Naive thymus-derived CD4-positive, alpha-beta T cell (primary cell): Measurements from ENCODE around the gene CLBA1. TPM values are rescaled to one million over a fixed set of nuclear protein-coding genes. Genes with fewer than 3 reads are reported as not detected.

Experiments
- ATAC-seq: fragments of 150-1000 bp; cut with Tn5 transposase; 2 replicates; pipeline ENCODE4 v1.10.0; 2021; ENCODE audit warnings: mild to moderate bottlenecking, moderate library complexity
- CTCF ChIA-PET: fragments of 350-600 bp; sonication (Branson Sonifier 250); formaldehyde crosslinking; loops from one replicate; lab custom pipeline; 2021; ENCODE audit warnings: antibody characterized with exemption; lab: Charles Lee
- POLR2A ChIA-PET: fragments of 350-600 bp; sonication (Branson Sonifier 250); formaldehyde crosslinking; loops from one replicate; lab custom pipeline; 2021; ENCODE audit warnings: antibody characterized with exemption, inconsistent platforms; lab: Charles Lee
- DNase-seq, 9 donors: peaks; one replicate each; pipeline versions ENCODE4 v3.0.0 to v3.0.0-alpha.2; 2020 to 2022; ENCODE audit warnings: mixed read lengths in 1 of 9
- H3K27ac ChIP-seq: one replicate; pipeline ENCODE4 v1.7.0; 2013; ENCODE audit warnings: mild to moderate bottlenecking, low read depth, low read length, moderate library complexity
- H3K27me3 ChIP-seq, 2 donors: one replicate each; pipeline ENCODE4 v1.7.0; 2013; ENCODE audit warnings: low read length in 2 of 2, mild to moderate bottlenecking in 2 of 2, moderate library complexity in 2 of 2; ENCODE audit not compliant: control insufficient read depth in 2 of 2, insufficient read depth in 2 of 2
- H3K36me3 ChIP-seq, 3 experiments: 1 replicate in 2 of 3; 2 replicates in 1 of 3; pipeline ENCODE4 v1.7.0; 2013; ENCODE audit warnings: low read length in 3 of 3, mild to moderate bottlenecking in 3 of 3, moderate library complexity in 1 of 3; ENCODE audit not compliant: insufficient read depth in 3 of 3, control insufficient read depth in 2 of 3
- H3K4me1 ChIP-seq, 2 donors: one replicate each; pipeline ENCODE4 v1.7.0; 2013; ENCODE audit warnings: low read length in 2 of 2, mild to moderate bottlenecking in 2 of 2, moderate library complexity in 1 of 2; ENCODE audit not compliant: control insufficient read depth in 2 of 2, insufficient read depth in 2 of 2
- H3K4me3 ChIP-seq: 2 replicates; pipeline ENCODE4 v1.7.0; 2013; ENCODE audit warnings: mild to moderate bottlenecking, low read length
- H3K9me3 ChIP-seq, 3 experiments: 1 replicate in 2 of 3; 2 replicates in 1 of 3; pipeline ENCODE4 v1.7.0; 2013; ENCODE audit warnings: low read length in 3 of 3; ENCODE audit not compliant: control insufficient read depth in 2 of 3
- H3K27ac Mint-ChIP-seq, 9 donors: one replicate each; pipeline ENCODE4 v1.8.0; 2020 to 2022; ENCODE audit warnings: mixed read lengths in 9 of 9, mild to moderate bottlenecking in 8 of 9, moderate library complexity in 5 of 9, inconsistent platforms in 2 of 9
- H3K27me3 Mint-ChIP-seq, 5 donors: one replicate each; pipeline ENCODE4 v1.8.0; 2021 to 2022; ENCODE audit warnings: mixed read lengths in 5 of 5, mild to moderate bottlenecking in 1 of 5
- H3K36me3 Mint-ChIP-seq, 5 donors: one replicate each; pipeline ENCODE4 v1.8.0; 2020 to 2022; ENCODE audit warnings: mixed read lengths in 5 of 5, mild to moderate bottlenecking in 3 of 5, inconsistent platforms in 1 of 5
- H3K4me1 Mint-ChIP-seq, 7 donors: one replicate each; pipeline ENCODE4 v1.8.0; 2020 to 2022; ENCODE audit warnings: mixed read lengths in 7 of 7, mild to moderate bottlenecking in 3 of 7, inconsistent platforms in 1 of 7
- H3K4me3 Mint-ChIP-seq, 10 donors: one replicate each; pipeline ENCODE4 v1.8.0; 2020 to 2022; ENCODE audit warnings: mild to moderate bottlenecking in 10 of 10, mixed read lengths in 10 of 10, moderate library complexity in 6 of 10, inconsistent platforms in 2 of 10
- H3K9me3 Mint-ChIP-seq, 11 donors: one replicate each; pipeline ENCODE4 v1.8.0; 2020 to 2022; ENCODE audit warnings: mixed read lengths in 11 of 11, mild to moderate bottlenecking in 4 of 11, inconsistent platforms in 1 of 11, moderate library complexity in 1 of 11
- intact Hi-C, 2 donors: fragments of 100-400 bp; cut with micrococcal nuclease; formaldehyde crosslinking; loops; one replicate each; pipeline ENCODE4 v1.15.1; 2023
- polyA plus RNA-seq, 2 donors: library from polyadenylated mRNA; unstranded; fragments of 300-500 nt; fragmentation: Illumina TruSeq; gene quantifications; one replicate each; pipeline ENCODE4 v1.2.3, GENCODE V29; 2021
- total RNA-seq, 6 experiments: library from RNA in 5 of 6; stranded (reverse) in 5 of 6; gene quantifications; 1 replicate in 5 of 6; 2 replicates in 1 of 6; pipeline ENCODE4 v1.2.3 and lab custom pipeline; 2021 to 2026

Gene CLBA1
- total and polyA plus RNA-seq, 7 experiments from 2014 or later: 0.26 to 2.1 (median 1.1) TPM

GRCh38 chr14:104973135-104973384, 12.5 kb upstream of the CLBA1 start:
- Mint-ChIP-seq H3K27ac (no peak overlapping the region), H3K36me3 (peaks cover 0 to 3% (median 0%) of the 10 kb centered on the region in 5 donors), H3K9me3 (no peaks in the 10 kb centered on the region), H3K27me3 (peaks cover 13 to 26% (median 17%) of the 10 kb centered on the region in 5 donors), H3K4me1 (peaks cover 5 to 15% (median 8%) of the 10 kb centered on the region in 7 donors), H3K4me3 (no peak overlapping the region)
- no peaks in the 10 kb centered on the region for H3K36me3 ChIP-seq
- H3K27ac ChIP-seq: no peak overlapping the region
- peaks cover 0 to 12% of the 10 kb centered on the region in 2 donors for H3K27me3 ChIP-seq
- intact Hi-C loops: no loop called here
- H3K9me3 ChIP-seq: no peaks in the 10 kb centered on the region
- ChIA-PET CTCF (interaction anchor here (4.6 kb wide), 1 partner anchor 73 kb away, joined by 54 read pairs; no protein-coding TSS in a partner anchor), POLR2A (interaction anchor here (1.5 kb wide), 1 partner anchor 48 kb away, joined by 6 read pairs; the partner anchor contains the start of gene CDCA4)
- ATAC-seq (no peak), DNase-seq (peak in 1 of 9 donors; percentile 7)
- H3K4me1 ChIP-seq: peaks cover 0 to 7% of the 10 kb centered on the region in 2 donors
- no peak overlapping the region for H3K4me3 ChIP-seq

GRCh38 chr14:104973385-104974145, 12.0 kb upstream of the CLBA1 start:
- intact Hi-C loops: no loop called here
- Histone ChIP-seq H3K36me3 (no peaks in the 10 kb centered on the region), H3K27me3 (peaks cover 0 to 9% of the 10 kb centered on the region in 2 donors), H3K9me3 (no peaks in the 10 kb centered on the region), H3K4me3 (no peak overlapping the region), H3K27ac (no peak overlapping the region), H3K4me1 (peaks cover 0 to 7% of the 10 kb centered on the region in 2 donors)
- Mint-ChIP-seq H3K27me3 (peaks cover 13 to 26% (median 19%) of the 10 kb centered on the region in 5 donors), H3K4me3 (no peak overlapping the region), H3K9me3 (no peaks in the 10 kb centered on the region), H3K4me1 (peaks cover 5 to 15% (median 10%) of the 10 kb centered on the region in 7 donors), H3K27ac (no peak overlapping the region), H3K36me3 (peaks cover 0 to 3% (median 0%) of the 10 kb centered on the region in 5 donors)
- POLR2A ChIA-PET: interaction anchor here (1.5 kb wide), 1 partner anchor 47 kb away, joined by 6 read pairs; the partner anchor contains the start of gene CDCA4
- ATAC-seq (no peak), DNase-seq (no peak)
- CTCF ChIA-PET: interaction anchor here (1.3 to 4.6 kb wide), 2 partner anchors 59 to 72 kb away, joined by 4 to 54 read pairs; no protein-coding TSS in a partner anchor

GRCh38 chr14:104974146-104974541, 11.4 kb upstream of the CLBA1 start:
- ChIA-PET POLR2A (interaction anchor here (0.6 to 1.5 kb wide), 2 partner anchors 47 to 112 kb away, joined by 3 to 6 read pairs; partner anchors contain the start of gene CDCA4), CTCF (interaction anchor here (1.3 to 4.6 kb wide), 3 partner anchors 44 to 72 kb away, joined by 4 to 54 read pairs (median 4); no protein-coding TSS in a partner anchor)
- Histone ChIP-seq H3K36me3 (no peaks in the 10 kb centered on the region), H3K4me1 (peaks cover 0 to 7% of the 10 kb centered on the region in 2 donors), H3K9me3 (no peaks in the 10 kb centered on the region), H3K27ac (no peak overlapping the region), H3K4me3 (no peak overlapping the region), H3K27me3 (peaks cover 0 to 8% of the 10 kb centered on the region in 2 donors)
- intact Hi-C loops: no loop called here
- Mint-ChIP-seq H3K9me3 (no peaks in the 10 kb centered on the region), H3K27me3 (peaks cover 10 to 26% (median 18%) of the 10 kb centered on the region in 5 donors), H3K4me3 (no peak overlapping the region), H3K4me1 (peaks cover 5 to 15% (median 11%) of the 10 kb centered on the region in 7 donors), H3K27ac (no peak overlapping the region), H3K36me3 (peaks cover 0 to 3% (median 0%) of the 10 kb centered on the region in 5 donors)
- ATAC-seq: no peak
- peak in 1 of 9 donors; percentile 2 for DNase-seq

GRCh38 chr14:104974665-104975390, 10.8 kb upstream of the CLBA1 start:
- peaks cover 0 to 8% of the 10 kb centered on the region in 2 donors for H3K27me3 ChIP-seq
- H3K27ac ChIP-seq: no peak overlapping the region
- CTCF ChIA-PET: interaction anchor here (0.6 to 4.6 kb wide), 7 partner anchors 8 to 285 kb away, joined by 3 to 54 read pairs (median 4); no protein-coding TSS in a partner anchor
- Mint-ChIP-seq H3K9me3 (no peaks in the 10 kb centered on the region), H3K27ac (no peak overlapping the region), H3K36me3 (peaks cover 0 to 3% (median 0%) of the 10 kb centered on the region in 5 donors), H3K27me3 (peaks cover 8 to 31% (median 16%) of the 10 kb centered on the region in 5 donors), H3K4me3 (no peak overlapping the region), H3K4me1 (peaks cover 5 to 18% (median 13%) of the 10 kb centered on the region in 7 donors)
- no peaks in the 10 kb centered on the region for H3K36me3 ChIP-seq
- no peak for DNase-seq
- no peak for ATAC-seq
- no peaks in the 10 kb centered on the region for H3K9me3 ChIP-seq
- no peak overlapping the region for H3K4me3 ChIP-seq
- intact Hi-C loops: loop anchor here in 1 of 2 donors (5.0 kb wide), 1 partner anchor 92 kb away; the partner anchor contains the start of gene GPR132
- POLR2A ChIA-PET: interaction anchor here (0.6 to 1.6 kb wide), 3 partner anchors 71 to 112 kb away, joined by 3 to 6 read pairs (median 3); no protein-coding TSS in a partner anchor
- H3K4me1 ChIP-seq: peaks cover 0 to 7% of the 10 kb centered on the region in 2 donors

- ChIA-PET CTCF (interaction anchor here (0.5 to 4.6 kb wide), 8 partner anchors 9 to 90 kb away, joined by 3 to 54 read pairs (median 4); partner anchors contain the start of gene GPR132), POLR2A (interaction anchor here (1.6 kb wide), 1 partner anchor 70 kb away, joined by 6 read pairs; no protein-coding TSS in a partner anchor)
- H3K4me1 Mint-ChIP-seq: peaks cover 5 to 19% (median 13%) of the 10 kb centered on the region in 7 donors
- ATAC-seq (peak; percentile 7), DNase-seq (no peak)
- H3K27ac Mint-ChIP-seq: peak overlapping the region in 2 of 9 donors; percentile 23 to 43
- peaks cover 0 to 8% of the 10 kb centered on the region in 2 donors for H3K27me3 ChIP-seq
- no peaks in the 10 kb centered on the region for H3K9me3 ChIP-seq
- H3K27me3 Mint-ChIP-seq: peaks cover 8 to 33% (median 16%) of the 10 kb centered on the region in 5 donors
- peaks cover 0 to 3% (median 0%) of the 10 kb centered on the region in 5 donors for H3K36me3 Mint-ChIP-seq
- peak overlapping the region in 4 of 10 donors; percentile 51 to 92 (median 71) for H3K4me3 Mint-ChIP-seq
- no peaks in the 10 kb centered on the region for H3K36me3 ChIP-seq
- H3K27ac ChIP-seq: no peak overlapping the region
- peaks cover 0 to 7% of the 10 kb centered on the region in 2 donors for H3K4me1 ChIP-seq
- intact Hi-C loops: loop anchor here (1.0 to 5.0 kb wide), 5 partner anchors 46 to 377 kb away; partner anchors contain the start of genes CDCA4 (in 1 of the 2) and GPR132 (in 1 of the 2)
- H3K4me3 ChIP-seq: no peak overlapping the region
- no peaks in the 10 kb centered on the region for H3K9me3 Mint-ChIP-seq
Measured at GRCh38 chr14:104975481-104976197, 9.9 kb upstream of the CLBA1 start.
